NCI-H146 (cell line): ENCODE results near the gene NFATC1.

Experiments
- DNase-seq: peaks from one replicate; lab custom pipeline; 2025; lab: John Stamatoyannopoulos, UW

Gene NFATC1

GRCh38 chr18:79440316-79441110 is 44.8 kb downstream of the NFATC1 start:
- DNase-seq: no peak

- DNase-seq: no peak
These were observed 45.7 kb downstream of the NFATC1 start for GRCh38 chr18:79441420-79441819.

GRCh38 chr18:79442508-79443221 is 46.9 kb downstream of the NFATC1 start:
- no peak for DNase-seq

GRCh38 chr18:79445221-79445620 is 49.5 kb downstream of the NFATC1 start:
- DNase-seq: no peak

- no peak for DNase-seq
These were observed 50.2 kb downstream of the NFATC1 start for GRCh38 chr18:79445696-79446561.

- no peak for DNase-seq
These were observed 51.2 kb downstream of the NFATC1 start for GRCh38 chr18:79446931-79447330.

GRCh38 chr18:79447703-79448367 is 52.1 kb downstream of the NFATC1 start:
- no peak for DNase-seq

- no peak for DNase-seq
These were observed 52.9 kb downstream of the NFATC1 start for GRCh38 chr18:79448621-79449020.

GRCh38 chr18:79449551-79450288 is 54.0 kb downstream of the NFATC1 start:
- no peak for DNase-seq

- no peak for DNase-seq
These were observed 54.8 kb downstream of the NFATC1 start for GRCh38 chr18:79450289-79451080.

- no peak for DNase-seq
These were observed 55.8 kb downstream of the NFATC1 start for GRCh38 chr18:79451237-79452125.

GRCh38 chr18:79452190-79452990 is 56.7 kb downstream of the NFATC1 start:
- DNase-seq: no peak

- DNase-seq: no peak
These were observed 57.4 kb downstream of the NFATC1 start for GRCh38 chr18:79452991-79453645.

- no peak for DNase-seq
These were observed 58.3 kb downstream of the NFATC1 start for GRCh38 chr18:79453816-79454735.

GRCh38 chr18:79455261-79455660 is 59.5 kb downstream of the NFATC1 start:
- DNase-seq: no peak

GRCh38 chr18:79456105-79456980 is 60.6 kb downstream of the NFATC1 start:
- DNase-seq: no peak
